Measurements from ENCODE around the gene TSNAXIP1.

Gene TSNAXIP1

GRCh38 chr16:67820608-67821259, 14.0 kb downstream of the TSNAXIP1 start:
- TF ChIP-seq CTCF (IDR thresholded peaks at IDR 0.05) (no peak), ZFX (IDR thresholded peaks at IDR 0.05; ENCODE audit: borderline replicate concordance) (no peak)
- H3K27ac ChIP-seq = no peak overlapping the region

GRCh38 chr16:67822511-67822910, 15.8 kb downstream of the TSNAXIP1 start:
- no peak for TF ChIP-seq CTCF (IDR thresholded peaks at IDR 0.05)
- no peak for TF ChIP-seq ZFX (IDR thresholded peaks at IDR 0.05; ENCODE audit: borderline replicate concordance)
- H3K27ac ChIP-seq = no peak overlapping the region

- TF ChIP-seq ZFX (IDR thresholded peaks at IDR 0.05; ENCODE audit: borderline replicate concordance) = no peak
- no peak for TF ChIP-seq CTCF (IDR thresholded peaks at IDR 0.05)
- no peak overlapping the region for H3K27ac ChIP-seq
Measured at GRCh38 chr16:67825119-67825518, 18.4 kb downstream of the TSNAXIP1 start.

GRCh38 chr16:67825906-67826305, 19.2 kb downstream of the TSNAXIP1 start:
- H3K27ac ChIP-seq = no peak overlapping the region
- no peak for TF ChIP-seq ZFX (IDR thresholded peaks at IDR 0.05; ENCODE audit: borderline replicate concordance)
- TF ChIP-seq CTCF (IDR thresholded peaks at IDR 0.05) = no peak

- no peak for TF ChIP-seq ZFX (IDR thresholded peaks at IDR 0.05; ENCODE audit: borderline replicate concordance)
- no peak for TF ChIP-seq CTCF (IDR thresholded peaks at IDR 0.05)
Measured at GRCh38 chr16:67828651-67829050, 22.0 kb downstream of the TSNAXIP1 start.

GRCh38 chr16:67833030-67833414, 26.3 kb downstream of the TSNAXIP1 start:
- H3K27ac ChIP-seq = peak overlapping the region; percentile 57
- TF ChIP-seq ZFX (IDR thresholded peaks at IDR 0.05; ENCODE audit: borderline replicate concordance) = no peak
- TF ChIP-seq CTCF (IDR thresholded peaks at IDR 0.05) = no peak

More at GRCh38 chr16:67828651-67829050, 22.0 kb downstream of the TSNAXIP1 start:
- no peak overlapping the region for H3K27ac ChIP-seq

- no peak for TF ChIP-seq CTCF (IDR thresholded peaks at IDR 0.05)
- no peak for TF ChIP-seq ZFX (IDR thresholded peaks at IDR 0.05; ENCODE audit: borderline replicate concordance)
- peak overlapping the region; percentile 57 for H3K27ac ChIP-seq
Measured at GRCh38 chr16:67833415-67834241, 26.9 kb downstream of the TSNAXIP1 start.

Data from 22Rv1 (cell line).